Hepatocyte (in vitro differentiated cells): ENCODE results near the gene CPED1. TPM values are rescaled to one million over a fixed set of nuclear protein-coding genes. Genes with fewer than 3 reads are reported as not detected.

Source experiments
- DNase-seq: peaks from one replicate; pipeline ENCODE4 v3.0.0-alpha.2; 2016; ENCODE audit warnings: low spot score
- H2AFZ ChIP-seq: fragments of 200-600 bp; sonication (generic); 2 replicates; pipeline ENCODE4 v1.6.0; 2016; ENCODE audit warnings: antibody characterized with exemption, mild to moderate bottlenecking
- H3K27ac ChIP-seq: fragments of 200-600 bp; sonication (generic); 2 replicates; pipeline ENCODE4 v1.5.1; 2016; ENCODE audit warnings: mild to moderate bottlenecking
- H3K27me3 ChIP-seq: fragments of 200-600 bp; sonication (generic); 2 replicates; pipeline ENCODE4 v1.6.1; 2016
- H3K36me3 ChIP-seq: fragments of 200-600 bp; sonication (generic); replicated peaks from 2 replicates; pipeline ENCODE4 v1.5.1; 2016; ENCODE audit warnings: low read depth; ENCODE audit not compliant: insufficient read depth
- H3K4me1 ChIP-seq: fragments of 200-600 bp; sonication (generic); 2 replicates; pipeline ENCODE4 v1.5.1; 2016; ENCODE audit warnings: mild to moderate bottlenecking, moderate library complexity; ENCODE audit not compliant: insufficient read depth
- H3K4me2 ChIP-seq: fragments of 200-600 bp; sonication (generic); 2 replicates; pipeline ENCODE4 v1.6.0; 2016
- H3K4me3 ChIP-seq: fragments of 200-600 bp; sonication (generic); 2 replicates; pipeline ENCODE4 v1.5.1; 2016; ENCODE audit warnings: mild to moderate bottlenecking
- H3K79me2 ChIP-seq: fragments of 200-600 bp; sonication (generic); 2 replicates; pipeline ENCODE4 v1.6.0; 2017; ENCODE audit warnings: mild to moderate bottlenecking
- H3K9me2 ChIP-seq: fragments of 200-600 bp; sonication (generic); replicated peaks from 2 replicates; pipeline ENCODE4 v1.6.0; 2017; ENCODE audit warnings: mild to moderate bottlenecking; ENCODE audit not compliant: insufficient read depth
- H3K9me3 ChIP-seq: fragments of 200-600 bp; sonication (generic); 2 replicates; pipeline ENCODE4 v1.5.1; 2016; ENCODE audit warnings: low read depth, mild to moderate bottlenecking
- H4K20me1 ChIP-seq: fragments of 200-600 bp; sonication (generic); 2 replicates; pipeline ENCODE4 v1.6.0; 2016; ENCODE audit warnings: mild to moderate bottlenecking; ENCODE audit not compliant: insufficient read depth, poor library complexity, severe bottlenecking
- EZH2 ChIP-seq: fragments of 200-600 bp; sonication (generic); IDR thresholded peaks from 2 replicates; pipeline ENCODE4 v1.6.1; 2016; ENCODE audit warnings: antibody characterized with exemption, mild to moderate bottlenecking, borderline replicate concordance
- EZH2phosphoT487 ChIP-seq: fragments of 200-600 bp; sonication (generic); IDR thresholded peaks from one replicate; pipeline ENCODE4 v1.6.1; 2018; ENCODE audit warnings: antibody characterized with exemption, mild to moderate bottlenecking, low read depth, moderate library complexity; ENCODE audit not compliant: unreplicated experiment, severe bottlenecking
- WGBS: methylation state at CpG from one replicate; pipeline ENCODE4 v1.1.6; 2016; ENCODE audit warnings: low lambda C conversion rate; ENCODE audit errors: missing lambda C conversion rate; 5-methylcytosine and 5-hydroxymethylcytosine counted together
- polyA plus RNA-seq: library from polyadenylated mRNA; unstranded; fragments of >200 nt; fragmentation: Nextera tagmentation; extraction: Ambion mirVana; gene quantifications from 2 replicates; pipeline ENCODE4 v1.2.1, GENCODE V29; 2016
- total RNA-seq: library from RNA; depleted of rRNA; stranded (reverse); fragments of >200 nt; gene quantifications from 2 replicates; pipeline ENCODE4 v1.2.3, GENCODE V29; 2014
- TF ChIP-seq, protein P1 (sequence below): fragments of 200-600 bp; sonication (generic); IDR thresholded peaks from 2 replicates; pipeline ENCODE4 v1.5.1; 2016; ENCODE audit warnings: antibody characterized with exemption, mild to moderate bottlenecking; ENCODE audit not compliant: poor library complexity

The CPED1 gene
- total and polyA plus RNA-seq, 2 experiments from 2014 or later, result 10.1 to 30.5 TPM

DNA sequence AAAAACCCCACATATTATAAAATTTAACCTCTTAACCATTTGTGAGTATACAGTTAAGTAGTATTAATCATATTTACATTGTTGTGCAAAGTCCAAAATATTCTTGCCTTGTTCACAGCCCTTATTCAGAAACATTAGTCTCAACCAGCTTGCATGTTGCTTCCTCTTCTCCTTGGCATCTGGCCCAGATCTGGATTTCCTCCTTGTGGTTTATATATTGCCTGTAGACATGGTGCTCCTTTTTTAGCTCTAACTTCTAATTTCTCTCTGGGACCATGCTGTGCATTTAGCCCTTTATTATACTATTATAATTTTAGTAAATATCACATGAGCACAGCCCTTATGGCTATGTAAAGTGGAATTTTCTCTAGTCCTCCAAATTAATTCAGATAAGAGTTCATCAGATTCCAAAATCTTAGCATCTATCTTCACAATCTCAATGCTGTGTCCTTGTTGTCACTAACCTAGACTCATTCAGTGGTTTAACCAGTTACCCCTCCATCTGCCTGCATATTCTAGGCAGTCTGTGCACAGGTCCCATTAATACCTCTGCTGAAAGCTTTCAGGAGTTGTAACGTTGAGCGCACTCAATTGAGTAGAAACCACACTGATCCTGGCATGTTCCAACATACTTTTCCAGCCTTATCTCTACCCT is 7.9 kb downstream of the CPED1 start:
- peaks cover 48% of the 10 kb centered on the region for H3K79me2 ChIP-seq

DNA sequence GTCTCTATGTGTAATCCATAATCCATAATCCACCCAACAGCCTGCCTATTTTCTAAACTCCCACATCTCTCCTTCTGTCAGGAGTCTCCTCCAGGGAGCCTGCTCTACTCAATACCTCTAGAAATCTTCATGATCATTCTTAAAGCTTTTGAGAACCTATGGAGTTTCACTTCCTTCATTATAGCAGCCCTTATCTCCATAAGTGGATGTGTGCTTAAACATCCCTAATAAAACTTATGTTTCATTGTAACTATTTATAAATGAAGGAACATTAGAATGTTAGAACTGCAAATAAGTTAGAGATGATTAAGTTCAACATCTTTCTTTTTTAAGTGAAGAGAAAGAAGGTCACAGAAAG is 8.5 kb downstream of the CPED1 start:
- Histone ChIP-seq H3K4me1 (peaks cover 13% of the 10 kb centered on the region), H4K20me1 (no peaks in the 10 kb centered on the region), H3K79me2 (peaks cover 44% of the 10 kb centered on the region), H3K4me2 (no peak overlapping the region), H2AFZ (no peak overlapping the region), H3K36me3 (no peaks in the 10 kb centered on the region), H3K9me2 (no peaks in the 10 kb centered on the region), H3K4me3 (no peak overlapping the region), H3K27me3 (no peaks in the 10 kb centered on the region), H3K27ac (no peak overlapping the region), H3K9me3 (no peaks in the 10 kb centered on the region)
- no peak for DNase-seq
- TF ChIP-seq EZH2 (no peak), EZH2phosphoT487 (no peak)
- TF ChIP-seq, protein P1, sequence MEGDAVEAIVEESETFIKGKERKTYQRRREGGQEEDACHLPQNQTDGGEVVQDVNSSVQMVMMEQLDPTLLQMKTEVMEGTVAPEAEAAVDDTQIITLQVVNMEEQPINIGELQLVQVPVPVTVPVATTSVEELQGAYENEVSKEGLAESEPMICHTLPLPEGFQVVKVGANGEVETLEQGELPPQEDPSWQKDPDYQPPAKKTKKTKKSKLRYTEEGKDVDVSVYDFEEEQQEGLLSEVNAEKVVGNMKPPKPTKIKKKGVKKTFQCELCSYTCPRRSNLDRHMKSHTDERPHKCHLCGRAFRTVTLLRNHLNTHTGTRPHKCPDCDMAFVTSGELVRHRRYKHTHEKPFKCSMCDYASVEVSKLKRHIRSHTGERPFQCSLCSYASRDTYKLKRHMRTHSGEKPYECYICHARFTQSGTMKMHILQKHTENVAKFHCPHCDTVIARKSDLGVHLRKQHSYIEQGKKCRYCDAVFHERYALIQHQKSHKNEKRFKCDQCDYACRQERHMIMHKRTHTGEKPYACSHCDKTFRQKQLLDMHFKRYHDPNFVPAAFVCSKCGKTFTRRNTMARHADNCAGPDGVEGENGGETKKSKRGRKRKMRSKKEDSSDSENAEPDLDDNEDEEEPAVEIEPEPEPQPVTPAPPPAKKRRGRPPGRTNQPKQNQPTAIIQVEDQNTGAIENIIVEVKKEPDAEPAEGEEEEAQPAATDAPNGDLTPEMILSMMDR, result no peak

More for the DNA sequence above, 7.9 kb downstream of the CPED1 start:
- Histone ChIP-seq H3K4me1 (peaks cover 13% of the 10 kb centered on the region), H3K9me2 (no peaks in the 10 kb centered on the region), H2AFZ (no peak overlapping the region), H3K4me2 (no peak overlapping the region), H3K27me3 (no peaks in the 10 kb centered on the region), H3K4me3 (no peak overlapping the region), H4K20me1 (no peaks in the 10 kb centered on the region), H3K9me3 (no peaks in the 10 kb centered on the region), H3K36me3 (no peaks in the 10 kb centered on the region), H3K27ac (no peak overlapping the region)
- peak; percentile 63 for DNase-seq
- 82% methylated on average over 2 of the region's 2 CpGs for WGBS
- TF ChIP-seq EZH2phosphoT487 (no peak), EZH2 (no peak)
- TF ChIP-seq, protein P1, result no peak

DNA sequence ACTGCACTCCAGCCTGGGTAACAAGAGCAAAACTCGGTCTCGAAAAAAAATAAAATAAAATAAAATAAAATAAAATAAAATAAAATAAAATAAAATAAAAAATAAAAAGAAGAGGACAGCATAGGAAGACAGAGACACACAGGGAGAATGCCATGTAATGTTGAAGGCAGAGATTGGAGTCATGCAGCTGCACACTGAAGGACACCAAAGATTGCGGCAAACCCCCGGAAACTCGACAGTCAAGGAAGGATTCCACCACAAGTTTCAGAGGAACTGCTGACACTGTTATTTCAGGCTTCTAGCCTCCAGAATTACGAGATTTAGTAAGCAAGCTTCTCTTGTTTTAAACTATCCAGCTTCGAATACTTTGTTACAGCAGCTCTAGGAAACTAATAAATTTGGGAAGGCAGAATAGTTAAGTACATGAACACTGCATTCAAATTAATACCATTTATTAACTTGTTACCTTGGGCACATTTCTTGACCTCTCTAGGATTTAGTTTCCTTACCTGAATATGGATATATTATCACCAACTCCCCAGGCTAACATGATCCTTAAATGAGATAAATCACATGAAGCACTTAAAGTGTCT is 9.5 kb downstream of the CPED1 start:
- WGBS, result 79% methylated on average over 7 of the region's 7 CpGs
- no peak for DNase-seq
- H3K27me3 ChIP-seq, result no peaks in the 10 kb centered on the region
- H3K4me3 ChIP-seq, result no peak overlapping the region
- no peak overlapping the region for H3K27ac ChIP-seq
- no peaks in the 10 kb centered on the region for H4K20me1 ChIP-seq
- no peaks in the 10 kb centered on the region for H3K9me2 ChIP-seq
- H3K36me3 ChIP-seq, result no peaks in the 10 kb centered on the region
- H2AFZ ChIP-seq, result no peak overlapping the region
- peak overlapping the region; percentile 1 for H3K4me2 ChIP-seq
- H3K9me3 ChIP-seq, result no peaks in the 10 kb centered on the region
- peaks cover 13% of the 10 kb centered on the region for H3K4me1 ChIP-seq
- peaks cover 41% of the 10 kb centered on the region for H3K79me2 ChIP-seq
- no peak for TF ChIP-seq EZH2phosphoT487
- TF ChIP-seq EZH2, result no peak
- TF ChIP-seq, protein P1, result no peak

DNA sequence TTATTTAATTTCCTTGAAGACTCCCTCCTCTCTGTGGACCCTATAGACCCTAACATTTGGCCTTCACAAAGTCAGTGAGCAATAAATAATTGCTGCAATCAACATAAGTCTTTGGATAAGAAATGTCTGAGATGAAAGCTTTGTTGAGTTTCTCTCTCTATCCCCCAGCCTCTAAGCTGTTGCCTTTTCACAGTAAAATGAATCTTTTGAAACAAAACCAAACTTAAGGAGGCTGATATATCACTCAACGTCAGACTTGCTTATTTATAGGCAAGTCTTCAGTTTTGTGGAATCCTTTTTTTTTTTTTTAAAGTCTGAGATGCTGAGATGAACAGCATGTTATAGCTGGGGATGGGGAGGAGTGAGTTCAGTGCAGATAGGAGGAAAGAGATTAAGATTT is 10.0 kb downstream of the CPED1 start:
- DNase-seq, result no peak
- Histone ChIP-seq H3K4me2 (peak overlapping the region; percentile 1), H3K9me2 (no peaks in the 10 kb centered on the region), H3K27me3 (no peaks in the 10 kb centered on the region), H3K9me3 (no peaks in the 10 kb centered on the region), H2AFZ (no peak overlapping the region), H3K4me3 (no peak overlapping the region), H3K4me1 (peaks cover 13% of the 10 kb centered on the region), H3K79me2 (peaks cover 42% of the 10 kb centered on the region), H3K27ac (peak overlapping the region; percentile 5), H3K36me3 (no peaks in the 10 kb centered on the region), H4K20me1 (no peaks in the 10 kb centered on the region)
- no peak for TF ChIP-seq EZH2phosphoT487
- no peak for TF ChIP-seq EZH2
- TF ChIP-seq, protein P1, result no peak
- 45% methylated on average over 1 of the region's 1 CpG for WGBS
